Immature natural killer cell (primary cell): ENCODE measurements around the gene GIPC3. TPM values are rescaled to one million over a fixed set of nuclear protein-coding genes. Genes with fewer than 3 reads are reported as not detected.

Experiments
- DNase-seq, 3 donors: peaks; one replicate each; pipeline ENCODE4 v3.0.0; 2022; ENCODE audit warnings: mixed read lengths in 1 of 3
- H3K27ac Mint-ChIP-seq, 6 donors: one replicate each; pipeline ENCODE4 v1.8.0; 2020; ENCODE audit warnings: mixed read lengths in 6 of 6, mild to moderate bottlenecking in 5 of 6, inconsistent platforms in 4 of 6, moderate library complexity in 3 of 6
- H3K27me3 Mint-ChIP-seq, 3 donors: one replicate each; pipeline ENCODE4 v1.8.0; 2020 to 2021; ENCODE audit warnings: low read depth in 3 of 3, mild to moderate bottlenecking in 3 of 3, mixed read lengths in 3 of 3, moderate library complexity in 3 of 3, inconsistent platforms in 1 of 3
- H3K36me3 Mint-ChIP-seq, 3 donors: one replicate each; pipeline ENCODE4 v1.8.0; 2020; ENCODE audit warnings: mixed read lengths in 3 of 3, inconsistent platforms in 2 of 3, mild to moderate bottlenecking in 2 of 3
- H3K4me1 Mint-ChIP-seq, 2 donors: one replicate each; pipeline ENCODE4 v1.8.0; 2020; ENCODE audit warnings: inconsistent platforms in 2 of 2, mild to moderate bottlenecking in 2 of 2, mixed read lengths in 2 of 2, moderate library complexity in 1 of 2
- H3K4me3 Mint-ChIP-seq, 5 donors: one replicate each; pipeline ENCODE4 v1.8.0; 2020; ENCODE audit warnings: mild to moderate bottlenecking in 5 of 5, mixed read lengths in 5 of 5, inconsistent platforms in 3 of 5, moderate library complexity in 3 of 5
- H3K9me3 Mint-ChIP-seq, 6 donors: one replicate each; pipeline ENCODE4 v1.8.0; 2020; ENCODE audit warnings: mild to moderate bottlenecking in 6 of 6, mixed read lengths in 6 of 6, inconsistent platforms in 4 of 6, moderate library complexity in 3 of 6
- polyA plus RNA-seq, 3 donors: library from polyadenylated mRNA; unstranded; fragments of 300-500 nt; fragmentation: Illumina TruSeq; gene quantifications; one replicate each; pipeline ENCODE4 v1.2.3, GENCODE V29; 2021

The GIPC3 gene
- polyA plus RNA-seq = under 1 TPM in 2 of 3 donors, not detected in 1; 0.04 to 0.95 TPM

DNA sequence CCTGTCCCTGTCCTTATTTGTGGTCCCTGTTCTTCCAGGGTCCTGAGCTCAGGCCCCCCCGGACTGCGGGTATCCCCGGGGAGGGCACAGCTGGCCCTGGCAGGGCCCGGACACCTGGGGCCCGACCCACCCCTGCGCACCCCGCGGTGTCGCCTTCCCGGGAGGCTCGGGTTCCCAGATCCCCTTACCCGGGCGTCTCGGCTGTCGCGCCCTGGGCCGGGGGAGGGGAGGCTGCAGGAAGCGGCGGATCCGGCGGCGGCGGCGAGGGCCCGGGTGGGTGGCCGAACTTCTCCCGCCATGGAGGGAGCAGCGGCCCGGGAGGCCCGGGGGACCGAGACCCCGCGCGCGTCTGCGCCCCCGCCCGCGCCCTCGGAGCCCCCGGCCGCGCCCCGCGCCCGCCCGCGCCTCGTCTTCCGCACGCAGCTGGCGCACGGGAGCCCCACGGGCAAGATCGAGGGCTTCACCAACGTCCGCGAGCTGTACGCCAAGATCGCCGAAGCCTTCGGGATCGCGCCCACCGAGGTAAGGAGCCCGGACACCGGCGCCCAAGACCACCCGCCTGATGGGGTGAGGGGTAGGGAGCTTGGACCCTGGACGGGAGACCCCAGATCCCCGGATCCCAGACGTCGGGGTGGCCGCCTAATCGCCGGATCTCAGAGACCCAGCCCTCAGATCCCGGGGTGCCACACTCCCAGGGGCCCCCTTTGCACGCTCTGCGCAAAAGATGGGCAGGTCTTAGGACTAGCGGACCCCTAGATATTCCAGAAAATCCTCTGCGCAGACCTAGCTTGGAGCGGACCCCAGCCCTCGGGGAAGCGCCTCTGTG is at the start of gene GIPC3:
GIPC3 (plus strand) TSS at position 178 of the 826 bp plus-strand sequence; CDS start at position 298, 120 bp downstream.
- Mint-ChIP-seq H3K27me3 (peaks cover 1 to 2% (median 2%) of the 10 kb centered on the region in 3 donors), H3K36me3 (no peaks in the 10 kb centered on the region), H3K9me3 (no peaks in the 10 kb centered on the region), H3K4me1 (peaks cover 0 to 2% of the 10 kb centered on the region in 2 donors), H3K27ac (no peak within 1 kb of the TSS), H3K4me3 (peak within 1 kb of the TSS; percentile 10 to 51 (median 44))
- no peak for DNase-seq

GRCh38 chr19:3535563-3535965 is 49.7 kb upstream of the GIPC3 start:
- Mint-ChIP-seq H3K27ac (no peak overlapping the region), H3K4me1 (no peaks in the 10 kb centered on the region)

DNA sequence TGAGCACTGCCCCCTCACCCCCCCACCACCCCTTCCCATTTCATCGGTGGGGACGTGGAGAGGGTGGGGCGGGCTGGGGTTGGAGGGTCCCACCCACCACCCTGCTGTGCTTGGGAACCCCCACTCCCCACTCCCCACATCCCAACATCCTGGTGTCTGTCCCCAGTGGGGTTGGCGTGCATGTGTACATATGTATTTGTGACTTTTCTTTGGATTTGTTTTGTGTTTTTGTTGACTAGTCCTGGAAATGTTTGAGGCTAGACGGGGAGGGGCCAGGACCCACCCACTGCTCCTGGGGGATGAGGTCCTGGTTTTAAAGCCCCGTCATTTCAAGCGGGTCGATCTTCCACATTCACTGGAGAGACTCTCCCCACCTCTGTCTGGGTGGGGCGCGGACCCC is 49.3 kb upstream of the GIPC3 start:
- Mint-ChIP-seq H3K36me3 (peaks cover 0 to 8% (median 7%) of the 10 kb centered on the region in 3 donors), H3K4me1 (no peaks in the 10 kb centered on the region), H3K27ac (peak overlapping the region in 1 of 6 donors; percentile 28), H3K27me3 (peaks cover 0 to 3% (median 1%) of the 10 kb centered on the region in 3 donors), H3K9me3 (peaks cover 0 to 3% (median 0%) of the 10 kb centered on the region in 6 donors), H3K4me3 (no peak overlapping the region)
- no peak for DNase-seq

More at GRCh38 chr19:3535563-3535965, 49.7 kb upstream of the GIPC3 start:
- H3K36me3 Mint-ChIP-seq = peaks cover 0 to 8% (median 7%) of the 10 kb centered on the region in 3 donors
- H3K4me3 Mint-ChIP-seq = no peak overlapping the region
- peaks cover 0 to 3% (median 0%) of the 10 kb centered on the region in 6 donors for H3K9me3 Mint-ChIP-seq
- DNase-seq = no peak
- H3K27me3 Mint-ChIP-seq = peaks cover 0 to 3% (median 1%) of the 10 kb centered on the region in 3 donors

- Mint-ChIP-seq H3K27me3 (peaks cover 0 to 2% (median 0%) of the 10 kb centered on the region in 3 donors), H3K4me3 (no peak overlapping the region), H3K9me3 (peaks cover 0 to 3% (median 0%) of the 10 kb centered on the region in 6 donors), H3K27ac (no peak overlapping the region), H3K4me1 (no peaks in the 10 kb centered on the region), H3K36me3 (peaks cover 0 to 4% (median 3%) of the 10 kb centered on the region in 3 donors)
- no peak for DNase-seq
Measured at GRCh38 chr19:3536429-3537100, 48.7 kb upstream of the GIPC3 start.

DNA sequence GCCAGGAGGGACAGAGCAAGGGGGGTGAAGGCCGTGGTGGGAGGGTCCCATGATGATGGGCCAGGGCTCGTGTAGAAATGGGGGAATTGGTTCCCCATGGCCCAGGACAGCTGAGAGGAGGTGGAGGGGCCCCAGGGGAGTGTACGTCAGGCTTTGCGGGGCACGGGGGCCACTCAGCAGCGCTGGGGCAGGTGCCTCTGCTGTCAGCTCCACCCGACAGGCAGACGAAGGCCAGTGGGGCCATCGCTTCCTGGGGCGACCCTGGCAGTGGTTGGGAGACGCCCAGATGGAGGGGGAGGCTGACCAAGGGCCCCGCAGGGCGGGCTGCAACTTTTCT is 48.2 kb upstream of the GIPC3 start:
- peaks cover 0 to 3% (median 0%) of the 10 kb centered on the region in 6 donors for H3K9me3 Mint-ChIP-seq
- no peak overlapping the region for H3K27ac Mint-ChIP-seq
- peaks cover 0 to 4% (median 3%) of the 10 kb centered on the region in 3 donors for H3K36me3 Mint-ChIP-seq
- DNase-seq = no peak
- H3K4me3 Mint-ChIP-seq = no peak overlapping the region
- H3K27me3 Mint-ChIP-seq = peaks cover 0 to 2% (median 0%) of the 10 kb centered on the region in 3 donors
- no peaks in the 10 kb centered on the region for H3K4me1 Mint-ChIP-seq

DNA sequence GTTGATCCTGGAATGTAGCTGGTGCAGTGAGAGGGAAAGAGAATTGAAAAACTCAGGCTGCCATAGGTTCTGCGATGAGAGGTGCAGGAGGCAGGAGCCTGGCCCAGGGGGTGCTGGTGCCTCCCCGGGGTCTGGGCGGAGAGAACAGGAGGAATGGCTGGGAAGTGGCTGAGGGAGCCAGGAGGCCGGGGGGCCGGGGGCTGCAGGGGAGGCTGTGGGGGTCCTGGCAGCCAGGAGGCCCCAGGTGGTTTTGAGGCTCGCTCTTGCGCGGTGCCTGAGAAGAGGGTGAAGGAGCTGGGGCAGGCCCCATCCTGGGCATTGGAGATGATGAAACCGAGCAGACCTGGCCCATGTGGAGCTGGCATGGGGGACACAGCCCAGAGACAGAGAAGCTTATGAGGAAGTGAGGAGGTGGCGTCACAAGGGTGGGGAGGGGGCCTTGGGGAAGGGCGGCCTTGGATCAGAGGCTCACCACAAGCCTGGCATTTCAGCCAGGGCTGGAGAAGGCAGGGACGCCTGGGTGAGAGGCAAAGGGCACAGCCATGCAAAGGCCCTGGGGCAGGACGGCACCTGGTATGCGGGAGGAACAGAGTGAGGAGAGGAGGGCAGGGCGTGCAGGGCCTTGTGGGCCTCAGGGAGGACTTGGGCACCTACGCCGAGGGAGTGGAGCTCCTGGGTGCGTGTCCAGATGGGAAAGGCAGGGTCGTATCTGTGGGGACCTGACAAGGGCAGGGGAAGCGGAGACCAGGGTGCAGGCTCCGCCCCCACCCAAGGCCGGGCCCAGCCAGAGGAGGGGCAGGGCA is 47.6 kb upstream of the GIPC3 start:
- H3K4me1 Mint-ChIP-seq = no peaks in the 10 kb centered on the region
- H3K27ac Mint-ChIP-seq = no peak overlapping the region

DNA sequence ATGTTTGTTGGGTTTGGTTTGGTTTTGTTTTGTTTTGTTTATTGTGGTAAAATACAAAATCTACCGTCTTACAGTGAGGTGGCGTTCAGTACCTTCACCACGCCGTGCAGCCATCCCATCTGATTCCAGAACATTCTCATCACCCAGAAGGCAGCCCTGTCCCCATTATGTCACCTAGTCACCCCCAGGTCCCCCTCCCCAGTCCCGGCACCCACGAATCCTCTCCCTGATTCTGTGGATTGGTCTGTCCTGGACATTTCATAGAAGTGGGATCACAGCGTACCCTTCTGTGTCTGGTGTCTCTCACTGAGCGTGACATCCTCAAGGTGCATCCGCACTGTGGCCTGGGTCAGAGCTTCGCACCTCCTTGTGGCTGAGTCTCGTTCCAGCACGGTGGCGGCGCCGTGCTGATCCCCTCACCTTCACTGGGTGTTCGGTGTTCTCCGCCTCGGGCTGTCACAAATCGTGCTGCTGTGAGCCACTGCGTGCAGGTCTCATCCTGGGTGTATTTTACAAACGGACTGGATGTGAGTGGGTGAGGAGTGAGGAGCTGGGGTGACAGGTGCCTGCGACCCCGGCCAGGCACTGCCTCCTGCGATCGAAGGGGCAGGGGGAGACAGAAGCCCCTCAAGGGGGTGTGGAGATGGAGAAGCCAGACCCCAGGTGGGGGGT is 46.9 kb upstream of the GIPC3 start:
- Mint-ChIP-seq H3K27ac (peak overlapping the region in 1 of 6 donors; percentile 46), H3K36me3 (peaks cover 0 to 4% (median 3%) of the 10 kb centered on the region in 3 donors), H3K27me3 (peaks cover 0 to 2% (median 0%) of the 10 kb centered on the region in 3 donors), H3K4me1 (no peaks in the 10 kb centered on the region), H3K4me3 (no peak overlapping the region), H3K9me3 (peaks cover 0 to 3% (median 0%) of the 10 kb centered on the region in 6 donors)
- no peak for DNase-seq

More for the DNA sequence above, 47.6 kb upstream of the GIPC3 start:
- DNase-seq = no peak
- Mint-ChIP-seq H3K4me3 (no peak overlapping the region), H3K36me3 (peaks cover 0 to 4% (median 3%) of the 10 kb centered on the region in 3 donors), H3K27me3 (peaks cover 0 to 2% (median 0%) of the 10 kb centered on the region in 3 donors), H3K9me3 (peaks cover 0 to 3% (median 0%) of the 10 kb centered on the region in 6 donors)

GRCh38 chr19:3538965-3539755 is 46.1 kb upstream of the GIPC3 start, which contains the start of gene TEKTIP1:
TEKTIP1 (plus strand) TSS chr19:3539174; CDS start chr19:3539178, 4 bp downstream.
- H3K27ac Mint-ChIP-seq = peak within 1 kb of the TSS in 1 of 6 donors; percentile 46
- H3K9me3 Mint-ChIP-seq = peaks cover 0 to 3% (median 0%) of the 10 kb centered on the region in 6 donors
- no peak for DNase-seq
- no peaks in the 10 kb centered on the region for H3K4me1 Mint-ChIP-seq
- peaks cover 0 to 2% (median 0%) of the 10 kb centered on the region in 3 donors for H3K27me3 Mint-ChIP-seq
- H3K4me3 Mint-ChIP-seq = no peak within 1 kb of the TSS
- H3K36me3 Mint-ChIP-seq = peaks cover 0 to 4% (median 3%) of the 10 kb centered on the region in 3 donors

DNA sequence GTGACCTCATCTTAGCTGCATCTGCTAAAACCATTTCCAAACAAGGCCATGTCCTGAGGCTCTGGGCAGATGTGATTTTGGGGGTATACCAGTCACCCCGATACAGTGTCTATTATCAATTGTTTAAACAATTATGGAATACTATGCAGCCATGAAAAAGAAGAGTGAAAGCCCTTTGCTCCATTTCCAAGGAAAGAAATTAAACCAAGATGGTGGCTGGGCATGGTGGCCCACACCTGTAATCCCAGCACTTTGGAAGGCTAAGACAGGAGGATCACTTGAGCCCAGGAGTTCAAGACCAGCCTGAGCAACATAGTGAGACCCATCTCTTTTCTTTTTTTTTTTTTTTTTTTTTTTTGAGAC is 45.5 kb upstream of the GIPC3 start:
- H3K9me3 Mint-ChIP-seq = peaks cover 0 to 3% (median 0%) of the 10 kb centered on the region in 6 donors
- DNase-seq = no peak
- H3K4me3 Mint-ChIP-seq = no peak overlapping the region
- H3K36me3 Mint-ChIP-seq = peaks cover 0 to 4% (median 3%) of the 10 kb centered on the region in 3 donors
- H3K27me3 Mint-ChIP-seq = peaks cover 0 to 2% (median 0%) of the 10 kb centered on the region in 3 donors
- H3K27ac Mint-ChIP-seq = no peak overlapping the region
- H3K4me1 Mint-ChIP-seq = no peaks in the 10 kb centered on the region

GRCh38 chr19:3543150-3544057 is 41.9 kb upstream of the GIPC3 start:
- Mint-ChIP-seq H3K27me3 (peaks cover 0 to 2% (median 2%) of the 10 kb centered on the region in 3 donors), H3K9me3 (peaks cover 0 to 3% (median 0%) of the 10 kb centered on the region in 6 donors), H3K27ac (no peak overlapping the region), H3K4me3 (no peak overlapping the region), H3K36me3 (peaks cover 0 to 3% (median 0%) of the 10 kb centered on the region in 3 donors), H3K4me1 (peaks cover 0 to 5% of the 10 kb centered on the region in 2 donors)
- DNase-seq = no peak

- Mint-ChIP-seq H3K9me3 (peaks cover 0 to 3% (median 0%) of the 10 kb centered on the region in 6 donors), H3K36me3 (peaks cover 0 to 3% (median 0%) of the 10 kb centered on the region in 3 donors), H3K4me3 (no peak overlapping the region), H3K27me3 (peaks cover 0 to 4% (median 2%) of the 10 kb centered on the region in 3 donors), H3K4me1 (peaks cover 0 to 5% of the 10 kb centered on the region in 2 donors), H3K27ac (no peak overlapping the region)
- no peak for DNase-seq
Measured at GRCh38 chr19:3544058-3544376, 41.3 kb upstream of the GIPC3 start.
